Melanocyte of skin (primary cell): ENCODE measurements around the gene CYTH1. TPM values are rescaled to one million over a fixed set of nuclear protein-coding genes. Genes with fewer than 3 reads are reported as not detected.

Experiments used
- small RNA-seq, 2 donors: library from RNA; depleted of rRNA; stranded (forward); fragments of <200 nt; gene quantifications; one replicate each; pipeline ENCODE3, GENCODE V24; 2012
- total RNA-seq, 2 donors: library from RNA; depleted of rRNA; stranded (reverse); fragments of >200 nt; gene quantifications; 2 replicates each; pipeline ENCODE4 v1.2.3, GENCODE V29; 2012

Gene CYTH1
- total RNA-seq, result 10 to 100 TPM; 16.5 to 17.0 TPM

GRCh38 chr17:78781893-78782304 is at the start of gene CYTH1:
Gene CYTH1, minus strand, starts transcription at chr17:78782273. Its CDS starts 50 bp downstream, at chr17:78782223.

Small RNA genes lying within 50 kb of the gene (small RNA-seq; reads per million reads assigned to genes)
- gene RNU6-638P, result 0 reads per million in 2 donors

Other genes starting within 250 kb of the CYTH1 start
- gene DNAH17, start 204.9 kb downstream of the CYTH1 start, total RNA-seq, result under 1 TPM in 1 of 2 donors, not detected in 1; under 0.01 TPM
- gene USP36, start 58.5 kb upstream of the CYTH1 start, total RNA-seq, result 10 to 100 TPM; 47.6 to 48.5 TPM
- gene CEP295NL, start 120.9 kb upstream of the CYTH1 start, total RNA-seq, result 1 to 10 TPM; 3.4 to 4.7 TPM
- 100 to 1,000 TPM; 184 to 188 TPM for gene TIMP2, start 143.1 kb upstream of the CYTH1 start, total RNA-seq
- gene LGALS3BP, start 197.7 kb upstream of the CYTH1 start, total RNA-seq, result 1,000 to 10,000 TPM; 1,265 to 1,597 TPM
- 10 to 100 TPM; 35.8 to 52.0 TPM for gene CANT1, start 227.5 kb upstream of the CYTH1 start, total RNA-seq
- 10 to 100 TPM; 14.3 to 24.8 TPM for gene C1QTNF1, start 241.9 kb upstream of the CYTH1 start, total RNA-seq